GM18868 (cell line): ENCODE data around the gene PCDHGB1.
"Not testable (repeated sequence)": the region's sequence is repeated elsewhere in the genome, so short reads cannot be mapped to it uniquely, and the experiment has no call there.

ENCODE experiments used
- ATAC-seq: cut with Tn5 transposase; IDR thresholded peaks from one replicate; pipeline ENCODE4 v1.9.1; 2021; ENCODE audit warnings: mild to moderate bottlenecking, moderate library complexity; ENCODE audit not compliant: unreplicated experiment

The PCDHGB1 gene

DNA sequence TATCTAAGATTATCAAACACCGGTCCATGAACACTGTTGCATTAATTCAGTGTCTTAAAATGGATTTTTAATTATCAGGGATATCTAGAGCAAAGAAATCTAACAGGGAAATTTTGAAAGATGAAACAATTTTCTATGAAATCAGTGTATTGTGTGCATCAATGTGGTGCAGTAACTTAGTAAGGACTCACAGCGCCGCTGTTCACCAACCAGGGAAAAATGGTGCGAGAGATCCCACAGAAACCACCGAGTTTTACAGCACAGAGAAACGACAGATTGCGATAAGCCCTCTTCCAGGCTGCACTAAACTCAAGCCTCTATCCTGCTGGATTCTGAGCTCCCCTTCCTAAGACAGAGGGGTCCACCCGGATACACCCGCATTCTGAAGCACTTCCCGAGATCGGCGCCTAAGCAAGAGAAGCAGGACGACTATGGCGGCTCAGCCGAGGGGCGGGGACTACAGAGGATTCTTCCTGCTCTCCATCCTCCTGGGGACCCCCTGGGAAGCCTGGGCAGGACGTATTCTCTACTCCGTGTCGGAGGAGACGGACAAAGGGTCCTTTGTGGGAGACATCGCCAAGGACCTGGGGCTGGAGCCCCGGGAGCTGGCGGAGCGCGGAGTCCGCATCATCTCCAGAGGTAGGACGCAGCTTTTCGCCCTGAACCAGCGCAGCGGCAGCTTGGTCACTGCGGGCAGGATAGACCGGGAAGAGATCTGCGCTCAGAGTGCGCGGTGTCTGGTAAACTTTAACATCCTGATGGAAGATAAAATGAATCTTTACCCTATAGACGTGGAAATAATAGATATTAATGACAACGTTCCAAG, 32.8 kb downstream of the PCDHGB1 start, which contains the start of gene PCDHGA7:
Gene PCDHGA7 (plus strand): TSS at position 274 of the 826 bp plus-strand sequence. CDS start 158 bp downstream, at position 432.
- peak; percentile 83 for ATAC-seq

DNA sequence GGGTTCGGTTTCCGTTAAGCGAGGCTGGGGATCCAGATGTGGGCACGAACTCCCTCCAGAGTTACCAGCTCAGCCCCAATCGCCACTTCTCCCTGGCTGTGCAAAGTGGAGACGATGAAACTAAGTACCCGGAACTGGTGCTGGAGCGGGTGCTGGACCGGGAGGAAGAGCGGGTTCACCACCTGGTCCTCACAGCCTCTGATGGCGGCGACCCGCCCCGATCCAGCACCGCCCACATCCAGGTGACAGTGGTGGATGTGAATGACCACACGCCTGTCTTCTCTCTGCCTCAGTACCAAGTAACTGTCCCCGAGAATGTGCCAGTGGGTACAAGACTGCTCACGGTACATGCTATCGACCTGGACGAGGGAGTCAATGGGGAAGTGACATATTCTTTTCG, 33.4 kb downstream of the PCDHGB1 start:
- ATAC-seq, result no peak

GRCh38 chr5:141384471-141385267, 34.8 kb downstream of the PCDHGB1 start:
- no peak for ATAC-seq

- peak; percentile 89 for ATAC-seq
Measured at GRCh38 chr5:141387557-141388311, 37.8 kb downstream of the PCDHGB1 start, which contains the start of gene PCDHGB4. TSS of gene PCDHGB4 (plus strand) at chr5:141387698. CDS start at chr5:141387885, 187 bp downstream.

- no peak for ATAC-seq
Measured at GRCh38 chr5:141388661-141389060, 38.8 kb downstream of the PCDHGB1 start.

GRCh38 chr5:141389153-141390042, 39.5 kb downstream of the PCDHGB1 start:
- ATAC-seq, result no peak

- no peak for ATAC-seq
Measured at GRCh38 chr5:141392429-141393198, 42.7 kb downstream of the PCDHGB1 start, which contains the start of gene PCDHGA8. TSS of gene PCDHGA8 (plus strand) at chr5:141392633. CDS start at chr5:141392814, 181 bp downstream.

- ATAC-seq, result no peak
Measured at GRCh38 chr5:141393267-141393666, 43.4 kb downstream of the PCDHGB1 start.

GRCh38 chr5:141394401-141395187, 44.7 kb downstream of the PCDHGB1 start:
- not testable (repeated sequence) for ATAC-seq

GRCh38 chr5:141397756-141398551, 48.1 kb downstream of the PCDHGB1 start, which contains the start of gene PCDHGB5:
TSS of gene PCDHGB5 (plus strand) at chr5:141397947. CDS start at chr5:141398128, 181 bp downstream.
- peak; percentile 97 for ATAC-seq

DNA sequence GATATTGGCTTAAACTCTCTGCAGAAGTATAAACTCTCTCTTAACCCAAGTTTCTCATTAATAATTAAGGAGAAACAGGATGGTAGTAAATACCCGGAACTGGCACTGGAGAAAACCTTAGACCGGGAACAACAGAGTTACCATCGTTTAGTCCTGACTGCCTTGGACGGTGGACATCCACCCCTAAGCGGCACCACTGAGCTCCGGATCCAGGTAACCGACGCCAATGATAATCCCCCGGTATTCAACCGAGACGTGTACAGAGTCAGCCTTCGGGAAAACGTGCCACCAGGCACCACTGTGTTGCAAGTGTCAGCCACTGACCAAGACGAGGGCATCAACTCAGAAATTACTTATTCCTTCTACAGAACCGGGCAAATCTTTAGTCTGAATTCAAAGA, 48.7 kb downstream of the PCDHGB1 start:
- no peak for ATAC-seq

DNA sequence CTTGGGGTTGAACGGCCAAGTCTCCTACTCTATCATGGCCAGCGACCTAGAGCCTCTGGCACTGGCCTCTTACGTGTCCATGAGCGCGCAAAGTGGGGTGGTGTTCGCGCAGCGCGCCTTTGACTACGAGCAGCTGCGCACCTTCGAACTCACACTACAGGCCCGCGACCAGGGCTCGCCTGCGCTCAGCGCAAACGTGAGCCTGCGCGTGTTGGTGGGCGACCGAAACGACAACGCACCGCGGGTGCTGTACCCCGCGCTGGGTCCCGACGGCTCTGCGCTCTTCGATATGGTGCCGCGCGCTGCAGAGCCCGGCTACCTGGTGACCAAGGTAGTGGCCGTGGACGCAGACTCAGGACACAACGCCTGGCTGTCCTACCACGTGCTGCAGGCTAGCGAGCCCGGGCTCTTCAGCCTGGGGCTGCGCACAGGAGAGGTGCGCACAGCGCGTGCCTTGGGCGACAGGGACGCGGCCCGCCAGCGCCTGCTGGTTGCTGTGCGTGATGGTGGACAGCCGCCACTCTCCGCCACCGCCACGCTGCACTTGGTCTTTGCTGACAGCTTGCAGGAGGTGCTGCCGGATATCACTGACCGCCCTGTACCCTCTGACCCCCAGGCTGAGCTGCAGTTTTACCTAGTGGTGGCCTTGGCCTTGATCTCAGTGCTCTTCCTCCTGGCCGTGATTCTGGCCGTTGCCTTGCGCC, 49.8 kb downstream of the PCDHGB1 start:
- no peak for ATAC-seq
